NCI-H748 (cell line): ENCODE results near the gene MYOM1.
"Not testable (repeated sequence)": the region's sequence is repeated elsewhere in the genome, so short reads cannot be mapped to it uniquely, and the experiment has no call there.

Source experiments
- DNase-seq: peaks from one replicate; lab custom pipeline; 2025; ENCODE audit not compliant: unreplicated experiment; lab: John Stamatoyannopoulos, UW

The MYOM1 gene

GRCh38 chr18:3221496-3221895 is 1.7 kb upstream of the MYOM1 start:
- no peak for DNase-seq

- not testable (repeated sequence) for DNase-seq
Measured at GRCh38 chr18:3220868-3221267, 1.1 kb upstream of the MYOM1 start.

DNA sequence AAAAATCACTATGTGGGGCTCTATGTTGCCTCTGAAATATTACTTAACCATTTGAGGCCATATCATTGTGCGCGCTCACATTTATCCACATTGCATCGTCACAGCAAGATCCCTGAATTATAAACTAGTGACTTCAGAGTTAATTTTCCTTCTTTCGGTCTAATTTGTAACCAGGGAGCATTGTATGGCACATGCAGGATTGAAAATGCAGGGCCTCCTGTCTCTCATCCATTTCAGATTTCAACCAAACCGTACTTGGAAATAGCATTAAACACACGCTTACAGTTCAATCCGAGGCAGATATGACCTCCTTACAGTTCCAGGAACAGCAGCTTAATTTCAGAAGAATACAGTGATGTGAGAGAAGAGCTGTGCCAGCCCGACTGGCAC is 532 bp downstream of the MYOM1 start:
- no peak for DNase-seq

DNA sequence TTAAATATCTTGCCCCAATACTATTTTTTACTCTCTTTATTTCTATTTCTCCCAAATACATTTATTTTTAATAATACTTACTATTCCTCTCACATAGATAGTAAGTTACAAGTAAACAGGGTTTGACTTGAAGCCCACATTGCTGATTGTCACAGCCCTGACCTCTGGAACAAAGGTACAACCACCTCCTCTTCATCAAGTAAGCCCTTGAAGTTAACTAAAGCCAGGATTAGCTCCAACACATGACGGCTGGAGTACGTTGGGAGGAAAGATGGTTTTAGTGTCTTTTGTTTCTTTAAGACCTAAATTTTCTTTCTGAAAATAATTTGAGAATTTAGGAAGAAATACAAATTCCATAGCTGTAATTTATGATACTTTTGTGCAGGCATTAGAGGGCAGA is 949 bp downstream of the MYOM1 start:
- no peak for DNase-seq

DNA sequence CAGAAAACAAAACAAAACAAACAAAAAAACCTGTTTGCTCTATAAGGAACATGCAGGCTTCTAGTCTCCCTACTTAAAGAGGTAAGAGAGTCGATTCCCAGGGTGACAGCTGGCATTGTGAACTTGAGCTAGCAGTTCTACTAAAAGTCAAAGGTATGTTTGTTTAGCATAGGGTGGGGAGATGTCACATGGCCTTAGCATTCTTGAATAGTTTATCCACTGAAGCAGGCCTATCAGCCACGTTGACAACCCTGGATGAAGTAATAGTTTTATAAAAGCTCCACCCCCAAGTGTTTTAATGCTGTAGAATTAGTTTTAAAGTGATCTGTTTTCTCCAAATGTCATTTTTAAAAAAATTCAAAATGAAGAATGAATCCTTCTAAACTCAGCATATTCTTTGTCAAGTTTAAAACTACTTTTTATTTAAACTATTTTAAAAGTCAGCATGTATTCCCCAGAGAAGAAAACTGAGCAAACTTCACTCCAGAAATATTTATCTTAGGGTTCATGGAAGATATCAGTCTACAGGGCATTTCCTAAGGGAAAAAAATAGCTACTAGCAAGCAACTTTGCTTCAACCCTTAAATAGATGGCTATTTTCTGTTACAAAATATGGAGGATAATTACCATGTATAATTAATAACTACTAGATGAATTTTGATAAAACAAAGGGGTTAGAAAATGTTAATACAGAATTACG is 1.7 kb downstream of the MYOM1 start:
- DNase-seq, result no peak

- DNase-seq, result no peak
Measured at GRCh38 chr18:3216987-3217386, 2.8 kb downstream of the MYOM1 start.

GRCh38 chr18:3214855-3215637 is 4.7 kb downstream of the MYOM1 start:
- no peak for DNase-seq

- no peak for DNase-seq
Measured at GRCh38 chr18:3213300-3214059, 6.3 kb downstream of the MYOM1 start.

DNA sequence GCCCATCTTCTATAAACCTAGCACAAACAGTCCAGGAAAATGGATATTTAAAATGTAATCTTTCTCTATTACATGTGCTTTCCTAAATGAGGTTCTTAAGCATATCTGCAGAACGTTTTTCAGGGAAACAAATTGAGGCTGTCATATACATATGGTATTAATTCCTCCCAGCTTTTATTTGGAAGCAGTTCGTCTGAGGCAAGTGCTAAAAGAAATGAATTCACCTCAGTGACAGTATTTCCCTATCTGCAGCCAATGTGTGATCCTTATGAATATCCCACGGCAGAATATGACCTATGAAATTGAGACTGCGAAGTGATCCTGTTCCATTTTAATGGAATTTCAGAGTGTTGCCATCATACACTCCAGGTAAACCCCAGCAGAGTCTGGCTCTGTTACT is 7.1 kb downstream of the MYOM1 start:
- no peak for DNase-seq

GRCh38 chr18:3211236-3211992 is 8.4 kb downstream of the MYOM1 start:
- no peak for DNase-seq

DNA sequence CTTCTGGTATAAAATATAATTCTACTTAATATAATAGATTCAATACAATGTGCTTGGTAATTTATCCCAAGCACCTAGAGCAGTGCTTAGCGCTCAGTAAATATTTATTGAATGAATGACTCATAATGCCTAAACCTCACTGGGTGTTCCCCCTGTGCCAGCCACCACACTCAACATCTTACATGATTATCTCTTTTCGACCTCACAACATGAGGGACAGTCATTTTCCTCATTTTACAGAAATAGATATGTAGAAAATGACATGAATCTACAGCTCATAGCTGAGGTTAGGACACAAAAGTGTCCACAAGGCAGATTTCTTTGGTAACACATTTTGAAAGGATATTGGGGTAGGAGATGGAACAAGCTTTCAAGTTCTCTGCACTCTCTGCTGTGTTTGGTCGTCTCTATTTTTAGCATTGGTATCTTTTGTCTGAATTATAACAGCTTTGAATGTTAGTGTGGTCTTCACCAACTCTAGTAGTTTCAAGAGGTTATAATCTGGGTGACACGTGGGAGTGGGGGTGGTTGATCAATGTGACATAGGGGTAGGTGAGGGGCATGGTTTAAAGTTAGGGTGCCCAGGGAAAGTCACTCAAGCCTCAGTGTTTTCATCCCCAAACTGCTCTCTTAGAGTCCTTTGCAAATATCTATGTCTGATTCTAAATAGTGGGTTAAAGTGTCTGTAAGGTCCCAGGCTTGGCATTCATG is 9.8 kb downstream of the MYOM1 start:
- DNase-seq, result no peak

- DNase-seq, result no peak
Measured at GRCh38 chr18:3207565-3207964, 12.2 kb downstream of the MYOM1 start.

- DNase-seq, result no peak
Measured at GRCh38 chr18:3205239-3205638, 14.5 kb downstream of the MYOM1 start.

DNA sequence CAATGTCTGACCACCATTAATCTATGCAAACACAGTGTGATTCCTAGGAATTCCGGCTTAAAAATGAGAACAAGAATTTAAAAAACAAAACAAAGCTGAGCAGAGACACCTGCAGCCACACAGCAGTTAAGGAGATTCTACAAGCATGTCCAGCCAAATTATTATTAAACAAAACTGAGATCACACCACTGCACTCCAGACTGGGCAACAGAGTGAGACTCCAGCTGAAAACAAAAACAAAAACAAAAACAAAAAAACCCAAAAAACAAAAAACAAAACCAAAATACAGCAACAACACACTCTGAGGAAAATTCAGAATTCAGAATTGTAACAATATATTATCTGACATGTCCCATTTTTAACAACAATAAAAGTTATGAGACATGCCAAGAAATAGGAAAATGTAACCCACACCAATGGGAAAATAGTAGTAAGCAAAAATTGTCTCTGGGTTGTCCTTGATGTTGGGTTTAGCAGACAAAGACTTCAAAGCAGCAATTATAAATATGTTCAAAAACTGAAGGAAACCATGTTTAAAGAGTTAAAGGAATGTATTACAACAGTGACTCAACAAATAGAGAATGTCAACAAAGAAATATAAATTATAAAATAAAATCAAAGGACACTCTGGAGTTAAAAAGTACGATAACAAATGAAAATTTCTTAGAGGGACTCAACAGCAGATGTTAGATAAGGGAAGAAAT is 19.7 kb downstream of the MYOM1 start:
- no peak for DNase-seq

- DNase-seq, result not testable (repeated sequence)
Measured at GRCh38 chr18:3198260-3198860, 21.4 kb downstream of the MYOM1 start.

DNA sequence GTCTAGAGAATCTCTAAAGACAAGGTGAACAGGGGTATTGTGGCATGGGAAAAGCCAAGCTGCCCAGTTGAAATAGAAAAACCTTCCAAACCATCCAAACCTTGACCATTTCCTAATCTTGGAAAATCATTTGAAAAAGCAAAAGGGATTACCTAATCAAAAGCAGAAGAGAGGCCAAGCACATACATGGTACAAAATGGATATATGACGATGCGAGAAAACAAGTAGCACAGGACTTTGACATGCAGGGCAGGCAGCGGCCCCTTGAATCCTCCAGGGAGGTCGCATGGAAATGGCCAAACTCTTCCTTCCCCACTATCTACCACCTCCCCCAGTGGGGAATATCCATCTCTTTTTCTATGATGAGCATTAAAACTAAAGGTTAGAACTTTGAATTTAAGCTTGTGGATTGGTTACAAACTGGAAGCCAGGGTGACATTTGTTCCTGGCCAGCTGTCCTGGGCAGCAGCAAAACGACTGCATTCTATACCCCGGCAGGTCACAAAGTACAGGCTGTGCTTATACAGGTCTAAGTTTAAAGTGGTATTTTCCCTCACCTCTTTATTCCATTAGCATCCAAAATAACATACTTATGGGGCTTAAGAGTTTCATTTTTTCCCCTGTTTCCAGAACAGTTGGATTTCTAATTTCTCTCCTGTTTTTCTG is 24.7 kb downstream of the MYOM1 start:
- DNase-seq, result no peak

GRCh38 chr18:3193331-3193730 is 26.4 kb downstream of the MYOM1 start:
- no peak for DNase-seq

DNA sequence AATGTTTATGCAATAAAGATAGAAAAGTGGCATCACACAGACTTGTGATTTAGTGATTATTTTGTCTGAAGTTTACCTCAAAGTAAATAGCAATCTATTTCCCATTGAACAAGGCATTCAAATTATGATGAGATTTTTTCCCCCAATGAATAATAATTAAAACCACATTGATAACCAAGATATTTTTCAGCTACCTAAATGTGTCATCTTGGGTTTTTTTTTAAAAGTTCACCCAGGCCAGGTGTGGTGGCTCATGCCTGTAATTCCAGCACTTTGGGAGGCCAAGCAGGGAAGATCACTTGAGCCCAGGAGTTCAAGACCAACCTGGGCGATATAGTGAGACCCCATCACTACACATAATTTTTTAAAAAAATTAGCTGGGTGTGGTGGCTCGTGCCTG is 27.0 kb downstream of the MYOM1 start:
- no peak for DNase-seq

GRCh38 chr18:3192286-3192685 is 27.5 kb downstream of the MYOM1 start:
- DNase-seq, result no peak
